GM18526 (cell line): Measurements from ENCODE around the gene CTNND2.

ENCODE experiments used
- POLR2A ChIP-seq: IDR thresholded peaks from 3 replicates; pipeline ENCODE4 v1.6.1; 2011; ENCODE audit not compliant: insufficient read length; ENCODE audit errors: extremely low read depth

CTNND2 gene

GRCh38 chr5:11038772-11039171 lies 865.5 kb downstream of the CTNND2 start:
- no peak for TF ChIP-seq POLR2A

- TF ChIP-seq POLR2A: no peak
Observed at GRCh38 chr5:11037941-11038340, 866.3 kb downstream of the CTNND2 start.

GRCh38 chr5:11037080-11037479 lies 867.2 kb downstream of the CTNND2 start:
- no peak for TF ChIP-seq POLR2A

GRCh38 chr5:11030671-11031070 lies 873.6 kb downstream of the CTNND2 start:
- no peak for TF ChIP-seq POLR2A

GRCh38 chr5:11027660-11028059 lies 876.6 kb downstream of the CTNND2 start:
- TF ChIP-seq POLR2A: no peak

- no peak for TF ChIP-seq POLR2A
Observed at GRCh38 chr5:11026543-11026942, 877.7 kb downstream of the CTNND2 start.

GRCh38 chr5:11023945-11024344 lies 880.3 kb downstream of the CTNND2 start:
- no peak for TF ChIP-seq POLR2A

- no peak for TF ChIP-seq POLR2A
Observed at GRCh38 chr5:11013793-11014192, 890.5 kb downstream of the CTNND2 start.

GRCh38 chr5:11012295-11012694 lies 892.0 kb downstream of the CTNND2 start:
- TF ChIP-seq POLR2A: no peak

- TF ChIP-seq POLR2A: no peak
Observed at GRCh38 chr5:11010429-11011210, 893.6 kb downstream of the CTNND2 start.

- no peak for TF ChIP-seq POLR2A
Observed at GRCh38 chr5:11009576-11009975, 894.7 kb downstream of the CTNND2 start.

GRCh38 chr5:11007269-11007870 lies 896.9 kb downstream of the CTNND2 start:
- TF ChIP-seq POLR2A: no peak

GRCh38 chr5:11000515-11001353 lies 903.5 kb downstream of the CTNND2 start:
- no peak for TF ChIP-seq POLR2A

GRCh38 chr5:10999714-11000113 lies 904.5 kb downstream of the CTNND2 start:
- no peak for TF ChIP-seq POLR2A

- TF ChIP-seq POLR2A: no peak
Observed at GRCh38 chr5:10995891-10996290, 908.4 kb downstream of the CTNND2 start.
